ENCODE results near the gene ZNF426.

The ZNF426 gene

DNA sequence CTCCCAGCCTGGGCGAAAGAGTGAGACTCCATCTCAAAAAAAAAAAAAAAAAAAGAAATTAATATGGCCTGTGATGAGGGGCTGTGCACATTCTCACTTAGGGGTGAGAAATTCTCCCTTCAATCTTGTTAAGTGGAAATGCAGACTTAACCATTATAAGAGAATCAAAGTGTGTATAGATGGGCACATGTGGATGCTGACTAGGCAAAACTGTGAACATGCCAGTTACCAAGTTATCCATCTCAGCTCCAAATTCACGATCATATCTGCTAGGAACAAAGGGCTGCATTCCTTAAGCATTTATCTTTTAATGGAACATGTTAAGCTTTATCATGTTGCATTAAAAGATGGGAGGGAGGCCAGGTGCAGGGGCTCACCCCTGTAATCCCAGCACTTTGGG, 44.3 kb downstream of the ZNF426 start:
- DNase-seq, result no peak

- no peak for DNase-seq
These were observed 51.4 kb downstream of the ZNF426 start for GRCh38 chr19:9487016-9487415.

GRCh38 chr19:9485140-9485539, 53.3 kb downstream of the ZNF426 start:
- no peak for DNase-seq

DNA sequence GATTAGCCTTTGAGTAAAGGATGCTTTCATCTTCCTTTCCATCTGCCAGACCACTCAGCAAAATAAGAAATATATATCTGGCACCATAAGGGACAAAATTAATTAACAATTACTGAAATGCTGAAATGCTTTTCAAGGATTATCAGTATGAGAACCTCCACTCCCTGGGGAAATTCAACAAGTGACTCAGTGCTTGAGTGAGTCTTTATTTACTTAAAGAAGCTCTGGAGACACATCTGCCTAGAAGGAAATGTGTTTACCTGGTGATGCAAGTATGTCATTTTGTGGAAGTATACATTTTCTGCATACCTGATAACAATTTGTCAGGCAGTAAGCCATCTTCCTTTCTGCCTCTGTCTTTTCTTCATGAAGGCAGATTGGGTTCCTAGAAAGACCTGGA, 63.5 kb downstream of the ZNF426 start:
- DNase-seq, result no peak
